Smooth muscle cell (in vitro differentiated cells): ENCODE measurements around the gene PLET1. TPM values are rescaled to one million over a fixed set of nuclear protein-coding genes. Genes with fewer than 3 reads are reported as not detected.
A peak's percentile ranks its signal among the peaks of the same experiment; 100 is the strongest.

Experiments used
- DNase-seq: peaks from one replicate; lab custom pipeline; 2025; ENCODE audit not compliant: unreplicated experiment; lab: John Stamatoyannopoulos, UW
- H2AFZ ChIP-seq: fragments of 200-600 bp; sonication (generic); 2 replicates; pipeline ENCODE4 v1.6.0; 2016; ENCODE audit warnings: antibody characterized with exemption, low read depth, mild to moderate bottlenecking
- H3F3A ChIP-seq: fragments of 200-600 bp; sonication (generic); 2 replicates; pipeline ENCODE4 v1.6.0; 2017; ENCODE audit warnings: antibody characterized with exemption, low read depth
- H3K27ac ChIP-seq: fragments of 200-600 bp; sonication (generic); 2 replicates; pipeline ENCODE4 v1.5.1; 2016; ENCODE audit warnings: low read depth, mild to moderate bottlenecking
- H3K27me3 ChIP-seq: fragments of 200-600 bp; sonication (generic); 2 replicates; pipeline ENCODE4 v1.6.1; 2016; ENCODE audit warnings: low read depth, mild to moderate bottlenecking
- H3K36me3 ChIP-seq: fragments of 200-600 bp; sonication (generic); 2 replicates; pipeline ENCODE4 v1.5.1; 2016; ENCODE audit warnings: low read depth
- H3K4me1 ChIP-seq: fragments of 200-600 bp; sonication (generic); 2 replicates; pipeline ENCODE4 v1.5.1; 2016; ENCODE audit warnings: low read depth
- H3K4me2 ChIP-seq: fragments of 200-600 bp; sonication (generic); 2 replicates; pipeline ENCODE4 v1.6.0; 2016; ENCODE audit warnings: mild to moderate bottlenecking
- H3K4me3 ChIP-seq: fragments of 200-600 bp; sonication (generic); 2 replicates; pipeline ENCODE4 v1.5.1; 2016; ENCODE audit warnings: mild to moderate bottlenecking
- H3K79me2 ChIP-seq: fragments of 200-600 bp; sonication (generic); 2 replicates; pipeline ENCODE4 v1.6.0; 2016; ENCODE audit warnings: low read depth, mild to moderate bottlenecking
- H3K9ac ChIP-seq: fragments of 200-600 bp; sonication (generic); 2 replicates; pipeline ENCODE4 v1.6.0; 2016; ENCODE audit warnings: low read depth
- H3K9me3 ChIP-seq: fragments of 200-600 bp; sonication (generic); replicated peaks from 2 replicates; pipeline ENCODE4 v1.5.1; 2016; ENCODE audit warnings: low read depth
- H4K20me1 ChIP-seq: fragments of 200-600 bp; sonication (generic); 2 replicates; pipeline ENCODE4 v1.6.0; 2016; ENCODE audit warnings: low read depth
- CTCF ChIP-seq: fragments of 200-600 bp; sonication (generic); IDR thresholded peaks from 2 replicates; pipeline ENCODE4 v1.5.1; 2017; ENCODE audit warnings: borderline replicate concordance, mild to moderate bottlenecking, antibody characterized with exemption; ENCODE audit not compliant: insufficient read depth, poor library complexity, severe bottlenecking
- WGBS: methylation state at CpG from one replicate; pipeline ENCODE4 v1.1.7; 2016; ENCODE audit warnings: low lambda C conversion rate; 5-methylcytosine and 5-hydroxymethylcytosine counted together
- polyA plus RNA-seq: library from polyadenylated mRNA; unstranded; fragments of >200 nt; fragmentation: Nextera tagmentation; extraction: Ambion mirVana; gene quantifications from 2 replicates; pipeline ENCODE4 v1.2.1, GENCODE V29; 2016
- total RNA-seq: library from RNA; depleted of rRNA; stranded (reverse); fragments of >200 nt; gene quantifications from 2 replicates; pipeline ENCODE4 v1.2.3, GENCODE V29; 2014

The PLET1 gene
- total and polyA plus RNA-seq, 2 experiments from 2014 or later: not detected

GRCh38 chr11:112219476-112220232 is 41.0 kb downstream of the PLET1 start:
- Histone ChIP-seq H3K4me3 (no peak overlapping the region), H3K79me2 (no peaks in the 10 kb centered on the region)
- WGBS: 42% methylated on average over 7 of the region's 7 CpGs

GRCh38 chr11:112216561-112217105 is 44.0 kb downstream of the PLET1 start:
- TF ChIP-seq CTCF: no peak
- no peak overlapping the region for H2AFZ ChIP-seq
- no peaks in the 10 kb centered on the region for H3K27me3 ChIP-seq
- no peaks in the 10 kb centered on the region for H3K36me3 ChIP-seq
- no peak for DNase-seq
- H3K27ac ChIP-seq: no peak overlapping the region
- WGBS: 96% methylated on average over 1 of the region's 1 CpG
- H3K9ac ChIP-seq: no peak overlapping the region
- H3K4me1 ChIP-seq: no peaks in the 10 kb centered on the region
- no peaks in the 10 kb centered on the region for H3K9me3 ChIP-seq
- no peaks in the 10 kb centered on the region for H4K20me1 ChIP-seq
- H3F3A ChIP-seq: no peaks in the 10 kb centered on the region
- no peak overlapping the region for H3K4me2 ChIP-seq
- H3K4me3 ChIP-seq: no peak overlapping the region
- H3K79me2 ChIP-seq: no peaks in the 10 kb centered on the region

More at GRCh38 chr11:112219476-112220232, 41.0 kb downstream of the PLET1 start:
- H4K20me1 ChIP-seq: no peaks in the 10 kb centered on the region
- no peak overlapping the region for H2AFZ ChIP-seq
- H3K27ac ChIP-seq: no peak overlapping the region
- H3K27me3 ChIP-seq: no peaks in the 10 kb centered on the region
- H3K4me2 ChIP-seq: no peak overlapping the region
- H3F3A ChIP-seq: no peaks in the 10 kb centered on the region
- no peaks in the 10 kb centered on the region for H3K4me1 ChIP-seq
- no peaks in the 10 kb centered on the region for H3K9me3 ChIP-seq
- no peak for DNase-seq
- peak; percentile 84 for TF ChIP-seq CTCF
- no peak overlapping the region for H3K9ac ChIP-seq
- no peaks in the 10 kb centered on the region for H3K36me3 ChIP-seq

GRCh38 chr11:112215621-112216020 is 45.0 kb downstream of the PLET1 start:
- H3K4me1 ChIP-seq: no peaks in the 10 kb centered on the region
- 94% methylated on average over 6 of the region's 6 CpGs for WGBS
- DNase-seq: no peak
- no peak overlapping the region for H3K4me3 ChIP-seq
- no peak overlapping the region for H3K4me2 ChIP-seq
- TF ChIP-seq CTCF: no peak
- no peaks in the 10 kb centered on the region for H3K27me3 ChIP-seq
- H3K36me3 ChIP-seq: no peaks in the 10 kb centered on the region
- H3F3A ChIP-seq: no peaks in the 10 kb centered on the region
- no peak overlapping the region for H3K27ac ChIP-seq
- H4K20me1 ChIP-seq: no peaks in the 10 kb centered on the region
- H3K79me2 ChIP-seq: no peaks in the 10 kb centered on the region
- no peaks in the 10 kb centered on the region for H3K9me3 ChIP-seq
- H2AFZ ChIP-seq: no peak overlapping the region
- H3K9ac ChIP-seq: no peak overlapping the region
